Head of caudate nucleus (tissue), 42 donors: Measurements from ENCODE around the gene ADAT1.

ENCODE experiments used
- DNase-seq, 42 donors: peaks; one replicate each; pipeline versions ENCODE4 v3.0.0 to v3.0.0-alpha.2; 2020 to 2021; ENCODE audit warnings: mixed read lengths in 7 of 42
- intact Hi-C: fragments of 100-400 bp; cut with DNase I; formaldehyde crosslinking; loops from one replicate; pipeline ENCODE4 v1.15.0; 2022

The ADAT1 gene

DNA sequence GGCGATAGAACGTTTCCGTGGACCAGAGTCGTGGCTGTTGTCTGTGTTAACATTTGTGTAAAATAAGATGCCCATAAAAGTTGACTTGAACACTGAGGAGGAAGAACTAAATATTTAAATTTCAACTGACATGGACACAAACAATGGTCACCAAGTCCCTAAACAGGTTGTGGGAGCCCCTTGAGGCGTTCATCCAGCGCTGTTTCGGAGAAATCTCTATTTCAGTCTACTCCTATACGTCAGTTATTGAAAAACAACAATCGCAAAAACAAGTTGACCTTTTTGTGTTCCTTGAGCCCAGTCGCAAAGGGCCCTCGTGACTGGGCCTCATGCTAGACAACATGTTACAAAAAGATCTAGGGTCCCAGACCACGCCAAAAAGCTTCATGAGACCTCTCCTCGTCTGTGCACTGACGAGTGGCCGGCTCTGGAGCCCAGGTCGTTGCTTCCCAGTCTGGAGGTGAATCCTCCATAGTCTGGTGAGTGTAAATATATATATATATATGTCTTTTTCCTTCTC is 66.6 kb downstream of the ADAT1 start:
- intact Hi-C loops = loop anchor here (5.0 to 10.0 kb wide), 2 partner anchors 82 to 206 kb away; no protein-coding TSS in a partner anchor

DNA sequence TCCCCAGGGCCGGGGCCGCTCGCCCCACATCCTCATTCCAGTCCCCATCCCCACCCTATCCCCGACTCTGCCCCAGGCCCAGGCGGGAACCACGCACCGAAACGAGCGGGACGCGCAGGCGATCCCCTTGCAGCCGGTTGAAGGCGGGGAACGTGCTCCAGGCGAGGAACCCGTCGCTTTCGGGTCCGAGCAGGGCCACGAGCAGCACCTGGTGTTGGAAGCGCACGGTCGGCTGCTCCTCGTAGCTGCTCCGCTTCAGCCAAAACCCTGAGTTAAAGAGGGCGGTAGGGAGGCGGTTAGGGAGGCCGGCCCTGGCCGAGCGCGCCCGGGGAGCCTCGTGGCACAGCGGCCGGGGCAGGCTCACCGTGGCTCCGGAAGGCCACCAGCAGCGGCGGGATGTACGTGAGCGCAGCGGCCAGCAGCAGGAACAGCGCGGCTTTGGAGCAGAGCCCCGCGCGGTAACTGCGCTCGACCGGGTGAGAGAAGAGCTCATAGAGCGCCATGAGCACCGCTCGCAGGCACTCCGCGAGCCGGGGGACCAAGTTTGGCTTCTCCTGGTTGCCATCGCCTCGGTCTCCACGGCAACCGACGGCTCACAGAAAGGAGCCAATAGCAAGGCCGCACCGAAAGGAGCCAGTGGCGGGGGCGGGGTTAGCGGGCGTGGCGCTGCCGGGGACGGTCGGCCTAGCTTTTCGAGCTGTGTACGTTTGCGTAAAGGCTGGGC is 67.2 kb downstream of the ADAT1 start, which contains the start of gene TMEM231:
Gene TMEM231 (minus strand): TSS at position 546 of the 724 bp plus-strand sequence. CDS start 43 bp downstream, at position 503.
- intact Hi-C loops = loop anchor here (5.0 to 10.0 kb wide), 2 partner anchors 81 to 206 kb away; no protein-coding TSS in a partner anchor
- peak; percentile 97 to 99 (median 98) for DNase-seq

More for the DNA sequence above, 66.6 kb downstream of the ADAT1 start:
- peak in 3 of 42 donors; percentile 17 to 50 (median 34) for DNase-seq

DNA sequence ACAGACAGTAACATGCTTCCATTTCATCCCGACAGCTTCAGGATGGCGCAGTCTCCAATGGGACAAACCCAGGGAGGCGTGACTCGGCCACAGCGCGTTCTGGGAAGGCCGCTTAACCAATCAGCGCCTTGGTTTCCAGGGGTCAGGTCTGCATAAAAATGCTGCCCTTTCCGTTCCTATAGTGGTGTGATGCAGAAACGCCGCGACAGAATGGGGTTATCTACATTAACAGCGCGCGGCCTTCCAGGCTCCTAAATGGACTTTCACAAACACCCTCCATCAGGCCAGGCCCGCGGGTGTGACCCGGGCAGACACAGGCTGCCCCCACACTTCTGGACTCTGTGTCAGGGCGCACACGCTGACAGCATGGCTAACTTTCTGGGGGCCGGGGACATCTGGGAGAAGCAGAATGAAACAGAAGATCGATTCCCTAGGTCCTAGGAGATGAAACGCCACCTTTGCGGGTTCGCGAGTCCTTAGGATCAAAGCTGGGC is 67.8 kb downstream of the ADAT1 start:
- intact Hi-C loops = loop anchor here (5.0 to 10.0 kb wide), 2 partner anchors 80 to 207 kb away; no protein-coding TSS in a partner anchor
- peak; percentile 78 to 96 (median 89) for DNase-seq

- DNase-seq = no peak
- intact Hi-C loops = loop anchor here (10.0 kb wide), 1 partner anchor 78 kb away; no protein-coding TSS in a partner anchor
Observed at GRCh38 chr16:75552951-75553350, 70.1 kb downstream of the ADAT1 start.

- DNase-seq = peak in 38 of 42 donors; percentile 24 to 84 (median 63)
- intact Hi-C loops = loop anchor here (10.0 kb wide), 1 partner anchor 75 kb away; no protein-coding TSS in a partner anchor
Observed at GRCh38 chr16:75550211-75550662, 72.8 kb downstream of the ADAT1 start.
